CD4-positive, alpha-beta T cell treated with Interleukin-4 for 1 hour (primary cell): ENCODE results near the gene QRSL1.
A peak's percentile ranks its signal among the peaks of the same experiment; 100 is the strongest.
"Not testable (repeated sequence)": the region's sequence is repeated elsewhere in the genome, so short reads cannot be mapped to it uniquely, and the experiment has no call there.

Experiments used
- DNase-seq, 2 donors: peaks; one replicate each; pipeline ENCODE4 v3.0.0-alpha.2; 2020 to 2022

The QRSL1 gene

GRCh38 chr6:106626485-106626884, 2.9 kb upstream of the QRSL1 start:
- no peak for DNase-seq

- DNase-seq, result not testable (repeated sequence)
Observed at GRCh38 chr6:106627760-106628159, 1.6 kb upstream of the QRSL1 start.

GRCh38 chr6:106628658-106629102, 698 bp upstream of the QRSL1 start:
- no peak for DNase-seq

GRCh38 chr6:106629859-106630163, 433 bp downstream of the QRSL1 start:
- DNase-seq, result no peak

- no peak for DNase-seq
Observed at GRCh38 chr6:106630366-106630765, 988 bp downstream of the QRSL1 start.

- no peak for DNase-seq
Observed at GRCh38 chr6:106631346-106631745, 2.0 kb downstream of the QRSL1 start.

GRCh38 chr6:106634565-106634964, 5.2 kb downstream of the QRSL1 start:
- no peak for DNase-seq

- no peak for DNase-seq
Observed at GRCh38 chr6:106637051-106637716, 7.8 kb downstream of the QRSL1 start.

GRCh38 chr6:106637717-106638341, 8.5 kb downstream of the QRSL1 start:
- DNase-seq, result no peak

GRCh38 chr6:106639812-106640211, 10.4 kb downstream of the QRSL1 start:
- DNase-seq, result no peak

GRCh38 chr6:106642476-106642875, 13.1 kb downstream of the QRSL1 start:
- no peak for DNase-seq

- no peak for DNase-seq
Observed at GRCh38 chr6:106643061-106643460, 13.7 kb downstream of the QRSL1 start.

- DNase-seq, result no peak
Observed at GRCh38 chr6:106648651-106649308, 19.4 kb downstream of the QRSL1 start.

- no peak for DNase-seq
Observed at GRCh38 chr6:106658469-106658868, 29.1 kb downstream of the QRSL1 start.

GRCh38 chr6:106659859-106660258, 30.5 kb downstream of the QRSL1 start:
- DNase-seq, result no peak

GRCh38 chr6:106662458-106662857, 33.1 kb downstream of the QRSL1 start:
- no peak for DNase-seq

- DNase-seq, result peak in 1 of 2 donors; percentile 50
Observed at GRCh38 chr6:106666282-106667021, 37.1 kb downstream of the QRSL1 start.

GRCh38 chr6:106667022-106667402, 37.6 kb downstream of the QRSL1 start:
- DNase-seq, result no peak

GRCh38 chr6:106670236-106670635, 40.9 kb downstream of the QRSL1 start:
- DNase-seq, result no peak

GRCh38 chr6:106671651-106672050, 42.3 kb downstream of the QRSL1 start:
- no peak for DNase-seq

GRCh38 chr6:106674541-106675229, 45.3 kb downstream of the QRSL1 start:
- DNase-seq, result no peak

GRCh38 chr6:106677282-106677681, 47.9 kb downstream of the QRSL1 start:
- DNase-seq, result no peak

GRCh38 chr6:106684011-106684410, 54.6 kb downstream of the QRSL1 start:
- no peak for DNase-seq
